Measurements from ENCODE around the gene ZSCAN29.

ZSCAN29 gene

GRCh38 chr15:43346305-43346704, 24.5 kb downstream of the ZSCAN29 start:
- no peak for DNase-seq

GRCh38 chr15:43330780-43331087, 40.1 kb downstream of the ZSCAN29 start:
- DNase-seq = no peak

GRCh38 chr15:43329960-43330779, 40.7 kb downstream of the ZSCAN29 start, which contains the start of gene LCMT2:
Gene LCMT2 (minus strand): TSS chr15:43330573. CDS start chr15:43330489, 84 bp downstream.
- DNase-seq = peak; percentile 93

- DNase-seq = no peak
These were observed 41.5 kb downstream of the ZSCAN29 start for GRCh38 chr15:43329217-43329959.

GRCh38 chr15:43325039-43325684, 45.7 kb downstream of the ZSCAN29 start:
- no peak for DNase-seq

- no peak for DNase-seq
These were observed 51.7 kb downstream of the ZSCAN29 start for GRCh38 chr15:43318990-43319771.

GRCh38 chr15:43317566-43318184, 53.2 kb downstream of the ZSCAN29 start:
- DNase-seq = no peak

GRCh38 chr15:43316971-43317346, 53.9 kb downstream of the ZSCAN29 start:
- no peak for DNase-seq

GRCh38 chr15:43316016-43316970, 54.5 kb downstream of the ZSCAN29 start:
- DNase-seq = no peak

GRCh38 chr15:43314171-43314570, 56.7 kb downstream of the ZSCAN29 start:
- DNase-seq = no peak

GRCh38 chr15:43312378-43312777, 58.5 kb downstream of the ZSCAN29 start:
- DNase-seq = no peak

Measured in NCI-H2171 (cell line).